Stimulated activated naive B cell treated with anti-CD40 and anti-IgM and Interleukin-4, amounts not matched to agents 10 μg/mL and 1 μg/mL and 100 μg/mL, for 72 hours (primary cell): ENCODE data around the gene PCDHB1.
"Not testable (repeated sequence)": the region's sequence is repeated elsewhere in the genome, so short reads cannot be mapped to it uniquely, and the experiment has no call there.

Source experiments
- ATAC-seq, 2 donors: fragments of 150-1000 bp; cut with Tn5 transposase; replicated peaks; 2 replicates each; pipeline ENCODE4 v1.10.0; 2021; ENCODE audit warnings: moderate library complexity in 1 of 2
- DNase-seq: peaks from one replicate; pipeline ENCODE4 v3.0.0; 2021
- H3K27ac Mint-ChIP-seq: one replicate; pipeline ENCODE4 v1.8.0; 2022; ENCODE audit warnings: mild to moderate bottlenecking, mixed read lengths
- H3K27me3 Mint-ChIP-seq, 2 donors: one replicate each; pipeline ENCODE4 v1.8.0; 2022; ENCODE audit warnings: mixed read lengths in 2 of 2
- H3K36me3 Mint-ChIP-seq, 2 donors: one replicate each; pipeline ENCODE4 v1.8.0; 2022; ENCODE audit warnings: mixed read lengths in 2 of 2, mild to moderate bottlenecking in 1 of 2
- H3K4me1 Mint-ChIP-seq, 2 donors: one replicate each; pipeline ENCODE4 v1.8.0; 2022; ENCODE audit warnings: mixed read lengths in 2 of 2, mild to moderate bottlenecking in 1 of 2
- H3K4me3 Mint-ChIP-seq, 2 donors: one replicate each; pipeline ENCODE4 v1.8.0; 2022; ENCODE audit warnings: mild to moderate bottlenecking in 2 of 2, mixed read lengths in 2 of 2, moderate library complexity in 1 of 2
- H3K9me3 Mint-ChIP-seq, 2 donors: one replicate each; pipeline ENCODE4 v1.8.0; 2022; ENCODE audit warnings: mixed read lengths in 2 of 2, mild to moderate bottlenecking in 1 of 2

PCDHB1 gene

DNA sequence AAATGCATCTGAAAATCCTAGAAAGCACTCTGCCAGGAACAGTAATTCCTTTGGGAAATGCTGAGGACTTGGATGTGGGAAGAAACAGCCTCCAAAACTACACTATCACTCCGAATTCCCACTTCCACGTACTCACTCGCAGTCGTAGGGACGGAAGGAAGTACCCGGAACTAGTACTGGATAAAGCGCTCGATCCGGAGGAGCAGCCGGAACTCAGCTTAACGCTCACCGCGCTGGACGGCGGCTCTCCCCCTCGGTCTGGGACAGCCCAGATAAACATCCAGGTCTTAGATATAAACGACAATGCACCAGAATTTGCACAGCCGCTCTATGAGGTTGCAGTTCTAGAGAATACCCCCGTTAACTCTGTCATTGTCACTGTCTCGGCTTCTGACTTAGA, 49.9 kb downstream of the PCDHB1 start:
- Mint-ChIP-seq H3K4me1 (peaks cover 0 to 6% of the 10 kb centered on the region in 2 donors), H3K27me3 (peaks cover 19 to 30% of the 10 kb centered on the region in 2 donors), H3K4me3 (no peak overlapping the region), H3K9me3 (peaks cover 4 to 11% of the 10 kb centered on the region in 2 donors), H3K27ac (no peak overlapping the region), H3K36me3 (peaks cover 0 to 4% of the 10 kb centered on the region in 2 donors)
- no peak for DNase-seq
- no peak for ATAC-seq

DNA sequence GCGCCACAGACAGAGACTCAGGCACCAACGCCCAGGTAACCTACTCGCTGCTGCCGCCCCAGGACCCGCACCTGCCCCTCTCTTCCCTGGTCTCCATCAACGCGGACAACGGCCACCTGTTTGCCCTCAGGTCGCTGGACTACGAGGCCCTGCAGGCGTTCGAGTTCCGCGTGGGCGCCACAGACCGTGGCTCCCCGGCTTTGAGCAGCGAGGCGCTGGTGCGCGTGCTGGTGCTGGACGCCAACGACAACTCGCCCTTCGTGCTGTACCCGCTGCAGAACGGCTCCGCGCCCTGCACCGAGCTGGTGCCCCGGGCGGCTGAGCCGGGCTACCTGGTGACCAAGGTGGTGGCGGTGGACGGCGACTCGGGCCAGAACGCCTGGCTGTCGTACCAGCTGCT, 50.9 kb downstream of the PCDHB1 start:
- not testable (repeated sequence) for H3K4me1 Mint-ChIP-seq, H3K36me3 Mint-ChIP-seq, ATAC-seq, H3K27ac Mint-ChIP-seq, DNase-seq, H3K4me3 Mint-ChIP-seq
- Mint-ChIP-seq H3K27me3 (peaks cover 18 to 29% of the 10 kb centered on the region in 2 donors), H3K9me3 (peaks cover 4 to 11% of the 10 kb centered on the region in 2 donors)

DNA sequence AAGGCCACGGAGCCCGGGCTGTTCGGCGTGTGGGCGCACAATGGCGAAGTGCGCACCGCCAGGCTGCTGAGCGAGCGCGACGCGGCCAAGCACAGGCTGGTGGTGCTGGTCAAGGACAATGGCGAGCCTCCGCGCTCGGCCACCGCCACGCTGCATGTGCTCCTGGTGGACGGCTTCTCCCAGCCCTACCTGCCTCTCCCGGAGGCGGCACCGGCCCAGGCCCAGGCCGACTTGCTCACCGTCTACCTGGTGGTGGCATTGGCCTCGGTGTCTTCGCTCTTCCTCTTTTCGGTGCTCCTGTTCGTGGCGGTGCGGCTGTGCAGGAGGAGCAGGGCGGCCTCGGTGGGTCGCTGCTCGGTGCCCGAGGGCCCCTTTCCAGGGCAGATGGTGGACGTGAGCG, 51.3 kb downstream of the PCDHB1 start:
- Mint-ChIP-seq H3K27me3 (peaks cover 18 to 29% of the 10 kb centered on the region in 2 donors), H3K9me3 (peaks cover 4 to 11% of the 10 kb centered on the region in 2 donors)
- not testable (repeated sequence) for H3K36me3 Mint-ChIP-seq, H3K27ac Mint-ChIP-seq, H3K4me1 Mint-ChIP-seq, H3K4me3 Mint-ChIP-seq, DNase-seq, ATAC-seq

GRCh38 chr5:141105350-141105749, 54.2 kb downstream of the PCDHB1 start:
- ATAC-seq (no peak), DNase-seq (no peak)
- Mint-ChIP-seq H3K4me3 (no peak overlapping the region), H3K27ac (no peak overlapping the region), H3K27me3 (peaks cover 7 to 16% of the 10 kb centered on the region in 2 donors), H3K9me3 (peaks cover 3 to 7% of the 10 kb centered on the region in 2 donors), H3K36me3 (peaks cover 0 to 2% of the 10 kb centered on the region in 2 donors), H3K4me1 (peaks cover 0 to 3% of the 10 kb centered on the region in 2 donors)
